Lung (tissue), 12 donors: ENCODE measurements around the gene CABLES2. TPM values are rescaled to one million over a fixed set of nuclear protein-coding genes. Genes with fewer than 3 reads are reported as not detected.

Source experiments
- ATAC-seq: fragments of 200-7000 bp; cut with Tn5 transposase; one replicate; pipeline ENCODE4 v1.9.1; 2020; ENCODE audit warnings: moderate number of reproducible peaks; ENCODE audit not compliant: insufficient read depth, low FRiP score
- DNase-seq, 3 donors: peaks; one replicate each; pipeline ENCODE4 v3.0.0-alpha.2; 2013 to 2017
- H3K27ac ChIP-seq, 2 donors: one replicate each; pipeline ENCODE4 v1.5.1; 2013; ENCODE audit warnings: mild to moderate bottlenecking in 2 of 2, moderate library complexity in 2 of 2, control low read depth in 1 of 2, inconsistent platforms in 1 of 2, low read depth in 1 of 2, low read length in 1 of 2
- H3K27me3 ChIP-seq, 3 donors: one replicate each; pipeline ENCODE4 v1.5.1; 2013; ENCODE audit warnings: low read length in 2 of 3; ENCODE audit not compliant: control insufficient read depth in 3 of 3, insufficient read depth in 3 of 3
- H3K36me3 ChIP-seq, 4 donors: one replicate each; pipeline ENCODE4 v1.5.1; 2013; ENCODE audit warnings: low read length in 4 of 4, mild to moderate bottlenecking in 1 of 4, moderate library complexity in 1 of 4; ENCODE audit not compliant: control insufficient read depth in 4 of 4, insufficient read depth in 4 of 4
- H3K4me1 ChIP-seq, 5 donors: one replicate each; pipeline ENCODE4 v1.5.1; 2013; ENCODE audit warnings: low read length in 5 of 5, mild to moderate bottlenecking in 2 of 5, moderate library complexity in 1 of 5; ENCODE audit not compliant: control insufficient read depth in 5 of 5, insufficient read depth in 5 of 5
- H3K4me3 ChIP-seq: one replicate; pipeline ENCODE4 v1.5.1; 2013; ENCODE audit warnings: mild to moderate bottlenecking, control low read depth, moderate library complexity
- H3K9ac ChIP-seq, 2 donors: one replicate each; pipeline ENCODE4 v1.5.1; 2013; ENCODE audit warnings: low read length in 2 of 2, control low read depth in 1 of 2; ENCODE audit not compliant: insufficient read depth in 1 of 2
- H3K9me3 ChIP-seq, 4 donors: one replicate each; pipeline ENCODE4 v1.5.1; 2013; ENCODE audit warnings: low read length in 3 of 4, mild to moderate bottlenecking in 1 of 4, moderate library complexity in 1 of 4; ENCODE audit not compliant: control insufficient read depth in 4 of 4, insufficient read depth in 3 of 4
- CTCF ChIP-seq: IDR thresholded peaks from 2 replicates; pipeline ENCODE4 v1.5.1; 2012; ENCODE audit warnings: mild to moderate bottlenecking; ENCODE audit errors: control extremely low read depth, extremely low read depth
- WGBS, 2 donors: extraction: QIAGEN DNeasy Blood & Tissue Kit; methylation state at CpG; one replicate each; pipeline ENCODE4 v1.1.7; 2013; 5-methylcytosine and 5-hydroxymethylcytosine counted together
- polyA plus RNA-seq, 2 donors: library from polyadenylated mRNA; stranded (reverse); fragments of 200-250 nt; gene quantifications; one replicate each; pipeline ENCODE4 v1.2.1, GENCODE V29; 2013
- total RNA-seq, 2 donors: library from RNA; depleted of rRNA in 1 of 2; stranded (reverse); fragments of >200 nt in 1 of 2; gene quantifications; one replicate each; pipeline ENCODE4 v1.2.1, GENCODE V29; 2014 to 2021
- donor health status: control.
- donor health status: control.
- donor health status: Bipolar disorder and iron deficiency.
- donor health status: healthy.
- donor health status: DM: yes; HTN: yes; CAD: no.

CABLES2 gene
- total and polyA plus RNA-seq, 4 donors: 1.9 to 4.4 (median 3.6) TPM

- ATAC-seq (no peak), DNase-seq (no peak)
- H3K9ac ChIP-seq: no peak overlapping the region
- no peaks in the 10 kb centered on the region for H3K27me3 ChIP-seq
- H3K27ac ChIP-seq: no peak overlapping the region
- no peak overlapping the region for H3K4me3 ChIP-seq
- no peaks in the 10 kb centered on the region for H3K9me3 ChIP-seq
- peaks cover 0 to 31% (median 4%) of the 10 kb centered on the region in 5 donors for H3K4me1 ChIP-seq
- 86 to 92% methylated on average over 13 of the region's 13 CpGs for WGBS, 2 donors
- H3K36me3 ChIP-seq: peaks cover 0 to 9% (median 4%) of the 10 kb centered on the region in 4 donors
- TF ChIP-seq CTCF: no peak
Observed at GRCh38 chr20:62403331-62403730, 3.8 kb downstream of the CABLES2 start.

- Histone ChIP-seq H3K4me3 (no peak overlapping the region), H3K36me3 (peaks cover 0 to 10% (median 7%) of the 10 kb centered on the region in 4 donors), H3K27ac (no peak overlapping the region), H3K9ac (no peak overlapping the region), H3K9me3 (no peaks in the 10 kb centered on the region), H3K4me1 (peaks cover 0 to 29% (median 4%) of the 10 kb centered on the region in 5 donors), H3K27me3 (no peaks in the 10 kb centered on the region)
- DNase-seq (no peak), ATAC-seq (no peak)
- no peak for TF ChIP-seq CTCF
- WGBS, 2 donors: 92% methylated on average over 23 of the region's 23 CpGs
Observed at GRCh38 chr20:62402456-62403150, 4.5 kb downstream of the CABLES2 start.

GRCh38 chr20:62401331-62401779 is 5.7 kb downstream of the CABLES2 start:
- no peak for DNase-seq
- H3K4me3 ChIP-seq: no peak overlapping the region
- peaks cover 0 to 22% (median 4%) of the 10 kb centered on the region in 5 donors for H3K4me1 ChIP-seq
- WGBS, 2 donors: 85% methylated on average over 21 of the region's 21 CpGs
- H3K9me3 ChIP-seq: no peaks in the 10 kb centered on the region
- H3K27ac ChIP-seq: no peak overlapping the region
- H3K9ac ChIP-seq: no peak overlapping the region
- peaks cover 0 to 16% (median 8%) of the 10 kb centered on the region in 4 donors for H3K36me3 ChIP-seq
- no peaks in the 10 kb centered on the region for H3K27me3 ChIP-seq
- no peak for ATAC-seq
- no peak for TF ChIP-seq CTCF
